H1 (cell line): ENCODE data around the gene ENAH. TPM values are rescaled to one million over a fixed set of nuclear protein-coding genes. Genes with fewer than 3 reads are reported as not detected.

Source experiments
- ASH2L ChIP-seq: fragments of 200-600, 300-600 bp; sonication (generic); IDR thresholded peaks from one replicate; pipeline ENCODE4 v1.7.1; 2017; ENCODE audit warnings: low read length
- SIX5 ChIP-seq: IDR thresholded peaks from 2 replicates; pipeline ENCODE4 v1.6.1; 2011; ENCODE audit warnings: mild to moderate bottlenecking, low read depth, low read length
- SP1 ChIP-seq: IDR thresholded peaks from 2 replicates; pipeline ENCODE4 v1.6.1; 2011; ENCODE audit warnings: low read depth, low read length
- SP2 ChIP-seq: IDR thresholded peaks from 2 replicates; pipeline ENCODE4 v1.6.1; 2012; ENCODE audit warnings: mild to moderate bottlenecking, low read length, inconsistent platforms
- polyA plus RNA-seq, 7 experiments: library from polyadenylated mRNA; depleted of rRNA in 3 of 7; stranded (reverse) in 5 of 7; unstranded in 2 of 7; fragments of >200 nt in 5 of 7; fragments of 200-250 nt in 2 of 7; gene quantifications; 1 replicate in 5 of 7; 2 replicates in 1 of 7; 4 replicates in 1 of 7; pipeline versions ENCODE4 v1.2.1 to v1.2.3, GENCODE V29; 2011 to 2013; ENCODE audit warnings: missing spikeins in 2 of 7, mixed read lengths in 2 of 7
- total RNA-seq: library from RNA; stranded (reverse); fragmentation: NEBNext Ultra II Directional; extraction: Animal tissue kit (Norgen Biotek cat#: 25700); gene quantifications from 2 replicates; pipeline ENCODE4 v1.2.1, GENCODE V29; 2021
- TF ChIP-seq, protein P1 (sequence below): IDR thresholded peaks from 2 replicates; pipeline ENCODE4 v1.6.1; 2011; ENCODE audit warnings: low read depth, mild to moderate bottlenecking, low read length; ENCODE audit not compliant: insufficient read depth

Gene ENAH
- total and polyA plus RNA-seq, 2 of the 8 experiments (the other 6 are each of a cell fraction or from before 2014, with no cell fraction given) = 39.1 to 335 TPM

DNA sequence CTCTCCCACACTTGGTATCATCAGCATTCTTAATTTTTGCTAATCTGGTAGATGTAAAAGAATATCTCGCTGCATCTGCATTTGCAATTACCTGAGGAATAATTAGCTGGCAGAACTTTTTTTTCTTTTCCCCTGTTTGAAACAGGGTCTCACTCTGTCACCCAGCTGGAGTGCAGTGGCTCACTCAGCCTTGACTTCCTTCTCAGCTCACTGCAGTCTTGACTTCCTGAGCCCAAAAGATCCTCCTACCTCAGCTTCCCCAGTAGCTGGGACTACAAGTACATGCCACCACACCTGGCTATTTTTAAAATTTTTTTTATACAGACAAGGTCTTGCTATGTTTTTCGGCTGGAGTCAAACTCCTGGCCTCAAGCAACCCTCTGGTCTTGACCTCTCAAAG lies 35.4 kb upstream of the ENAH start (continued):
- TF ChIP-seq, protein P1, sequence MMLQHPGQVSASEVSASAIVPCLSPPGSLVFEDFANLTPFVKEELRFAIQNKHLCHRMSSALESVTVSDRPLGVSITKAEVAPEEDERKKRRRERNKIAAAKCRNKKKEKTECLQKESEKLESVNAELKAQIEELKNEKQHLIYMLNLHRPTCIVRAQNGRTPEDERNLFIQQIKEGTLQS = no peak
- TF ChIP-seq ASH2L = no peak
- no peak for TF ChIP-seq SIX5
- TF ChIP-seq SP1 = no peak
- TF ChIP-seq SP2 = no peak
